NK-92 (cell line): ENCODE measurements around the gene SLC11A1.

Experiments used
- DNase-seq: peaks from one replicate; lab custom pipeline; 2025; ENCODE audit not compliant: unreplicated experiment; lab: John Stamatoyannopoulos, UW

Gene SLC11A1

GRCh38 chr2:218431878-218432277 is 49.8 kb downstream of the SLC11A1 start:
- DNase-seq, result no peak

GRCh38 chr2:218432676-218433365 is 50.7 kb downstream of the SLC11A1 start:
- no peak for DNase-seq

GRCh38 chr2:218434456-218434855 is 52.4 kb downstream of the SLC11A1 start:
- DNase-seq, result no peak

GRCh38 chr2:218435003-218435982 is 53.2 kb downstream of the SLC11A1 start:
- no peak for DNase-seq

- no peak for DNase-seq
These were observed 54.9 kb downstream of the SLC11A1 start for GRCh38 chr2:218436992-218437391.

GRCh38 chr2:218437969-218438368 is 55.9 kb downstream of the SLC11A1 start:
- no peak for DNase-seq

- no peak for DNase-seq
These were observed 56.5 kb downstream of the SLC11A1 start for GRCh38 chr2:218438596-218438995.

GRCh38 chr2:218444692-218445357 is 62.8 kb downstream of the SLC11A1 start:
- no peak for DNase-seq

GRCh38 chr2:218445602-218446001 is 63.5 kb downstream of the SLC11A1 start:
- DNase-seq, result no peak
